Measurements from ENCODE around the gene PACSIN2.

GRCh38 chr22:42856179-42856864 lies 158.6 kb downstream of the PACSIN2 start:
- TF ChIP-seq, protein P1, sequence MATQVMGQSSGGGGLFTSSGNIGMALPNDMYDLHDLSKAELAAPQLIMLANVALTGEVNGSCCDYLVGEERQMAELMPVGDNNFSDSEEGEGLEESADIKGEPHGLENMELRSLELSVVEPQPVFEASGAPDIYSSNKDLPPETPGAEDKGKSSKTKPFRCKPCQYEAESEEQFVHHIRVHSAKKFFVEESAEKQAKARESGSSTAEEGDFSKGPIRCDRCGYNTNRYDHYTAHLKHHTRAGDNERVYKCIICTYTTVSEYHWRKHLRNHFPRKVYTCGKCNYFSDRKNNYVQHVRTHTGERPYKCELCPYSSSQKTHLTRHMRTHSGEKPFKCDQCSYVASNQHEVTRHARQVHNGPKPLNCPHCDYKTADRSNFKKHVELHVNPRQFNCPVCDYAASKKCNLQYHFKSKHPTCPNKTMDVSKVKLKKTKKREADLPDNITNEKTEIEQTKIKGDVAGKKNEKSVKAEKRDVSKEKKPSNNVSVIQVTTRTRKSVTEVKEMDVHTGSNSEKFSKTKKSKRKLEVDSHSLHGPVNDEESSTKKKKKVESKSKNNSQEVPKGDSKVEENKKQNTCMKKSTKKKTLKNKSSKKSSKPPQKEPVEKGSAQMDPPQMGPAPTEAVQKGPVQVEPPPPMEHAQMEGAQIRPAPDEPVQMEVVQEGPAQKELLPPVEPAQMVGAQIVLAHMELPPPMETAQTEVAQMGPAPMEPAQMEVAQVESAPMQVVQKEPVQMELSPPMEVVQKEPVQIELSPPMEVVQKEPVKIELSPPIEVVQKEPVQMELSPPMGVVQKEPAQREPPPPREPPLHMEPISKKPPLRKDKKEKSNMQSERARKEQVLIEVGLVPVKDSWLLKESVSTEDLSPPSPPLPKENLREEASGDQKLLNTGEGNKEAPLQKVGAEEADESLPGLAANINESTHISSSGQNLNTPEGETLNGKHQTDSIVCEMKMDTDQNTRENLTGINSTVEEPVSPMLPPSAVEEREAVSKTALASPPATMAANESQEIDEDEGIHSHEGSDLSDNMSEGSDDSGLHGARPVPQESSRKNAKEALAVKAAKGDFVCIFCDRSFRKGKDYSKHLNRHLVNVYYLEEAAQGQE (IDR thresholded peaks at IDR 0.05; ENCODE audit: insufficient read depth in 1 of 2, low read depth in 2 of 2, low read length in 1 of 2) = no peak
- TF ChIP-seq CTCF (IDR thresholded peaks at IDR 0.05) = no peak
- TF ChIP-seq POLR2AphosphoS5 (IDR thresholded peaks at IDR 0.05; ENCODE audit: low read depth, low read length) = no peak
- no peak for TF ChIP-seq SIN3A (IDR thresholded peaks at IDR 0.05; ENCODE audit: borderline replicate concordance, insufficient read depth, low read depth, low read length)
- TF ChIP-seq TCF7L2 (IDR thresholded peaks at IDR 0.05; ENCODE audit: low read depth, low read length) = no peak
